GM19035 (cell line): Measurements from ENCODE around the gene MEOX2.

Source experiments
- ATAC-seq: cut with Tn5 transposase; IDR thresholded peaks from one replicate; pipeline ENCODE4 v1.9.1; 2021; ENCODE audit not compliant: unreplicated experiment

Gene MEOX2

GRCh38 chr7:15681631-15682030, 4.9 kb downstream of the MEOX2 start:
- no peak for ATAC-seq

- no peak for ATAC-seq
Observed at GRCh38 chr7:15681186-15681585, 5.3 kb downstream of the MEOX2 start.

DNA sequence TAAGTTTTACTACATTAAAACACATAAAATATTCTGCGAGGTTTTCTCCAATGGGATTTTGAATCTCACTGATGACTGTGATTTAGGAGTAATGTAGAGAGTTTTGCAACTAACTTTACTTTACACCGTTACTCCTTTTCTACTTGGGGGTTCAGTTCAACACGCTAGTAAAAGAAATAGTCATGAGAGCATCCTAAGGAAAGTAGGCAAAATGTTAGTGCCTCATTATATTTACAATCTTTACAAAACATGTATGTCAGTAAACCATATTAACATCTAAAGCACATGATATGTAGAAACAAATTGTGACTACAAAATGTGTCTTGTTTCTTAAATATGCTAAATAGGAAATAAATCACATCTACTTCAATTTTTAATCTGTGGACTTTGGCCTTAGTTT, 6.0 kb downstream of the MEOX2 start:
- no peak for ATAC-seq

DNA sequence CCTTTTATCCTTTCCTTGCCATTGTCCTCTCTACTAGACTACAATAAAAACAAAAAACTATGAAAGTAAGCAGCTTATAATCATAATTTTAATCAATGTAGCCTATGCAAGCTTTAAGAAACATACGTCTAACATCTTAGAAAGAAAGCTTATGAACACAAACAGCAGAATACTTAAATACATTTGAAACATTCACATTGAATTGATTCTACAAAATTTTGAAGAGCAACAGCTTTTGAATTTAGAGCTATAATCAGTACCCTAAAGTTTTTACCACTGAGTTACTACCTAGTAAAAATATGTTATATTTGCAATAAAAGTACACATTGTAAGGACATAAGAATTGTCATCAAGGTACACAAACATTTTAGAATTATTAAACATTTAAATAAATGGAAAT, 7.2 kb downstream of the MEOX2 start:
- ATAC-seq: no peak

DNA sequence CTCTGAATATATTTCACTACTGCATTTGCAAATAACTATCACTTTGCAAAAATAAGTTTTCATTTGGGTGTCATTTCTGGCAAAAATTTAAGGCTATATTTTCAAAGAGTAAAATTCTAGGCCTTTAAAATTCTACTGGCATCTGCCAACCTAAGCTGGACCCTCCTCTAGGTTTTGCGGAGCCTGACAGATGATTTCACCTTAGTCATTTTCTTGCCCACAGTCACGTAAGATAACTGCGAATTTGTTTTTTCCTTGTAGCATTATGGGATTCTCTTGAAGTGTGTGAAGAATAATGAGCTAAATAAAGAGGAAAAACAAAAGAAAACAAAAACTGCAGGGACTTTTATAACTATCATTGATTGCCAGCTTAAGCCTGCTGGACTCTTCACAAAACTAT, 7.8 kb downstream of the MEOX2 start:
- no peak for ATAC-seq

- no peak for ATAC-seq
Observed at GRCh38 chr7:15675379-15675778, 11.1 kb downstream of the MEOX2 start.

- no peak for ATAC-seq
Observed at GRCh38 chr7:15674586-15674985, 11.9 kb downstream of the MEOX2 start.

GRCh38 chr7:15669443-15670090, 16.9 kb downstream of the MEOX2 start:
- no peak for ATAC-seq

DNA sequence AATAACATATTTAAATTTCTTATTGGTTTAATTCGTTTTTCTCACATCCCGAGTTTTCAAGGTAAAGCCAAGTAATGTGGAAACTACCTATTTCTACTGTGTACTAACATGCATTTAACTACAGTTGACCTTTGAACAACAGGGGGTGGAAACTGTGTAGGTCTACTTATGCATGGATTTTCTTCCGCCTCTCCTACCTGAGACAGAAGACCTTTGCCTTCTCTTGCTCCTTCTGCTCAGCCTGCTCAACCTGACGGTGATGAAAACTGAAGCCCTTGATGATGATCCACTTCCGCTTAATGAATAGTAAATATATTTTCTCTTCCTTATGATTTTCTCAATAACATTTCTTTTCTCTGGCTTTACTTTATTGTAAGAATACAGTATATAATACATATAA, 18.5 kb downstream of the MEOX2 start:
- no peak for ATAC-seq

DNA sequence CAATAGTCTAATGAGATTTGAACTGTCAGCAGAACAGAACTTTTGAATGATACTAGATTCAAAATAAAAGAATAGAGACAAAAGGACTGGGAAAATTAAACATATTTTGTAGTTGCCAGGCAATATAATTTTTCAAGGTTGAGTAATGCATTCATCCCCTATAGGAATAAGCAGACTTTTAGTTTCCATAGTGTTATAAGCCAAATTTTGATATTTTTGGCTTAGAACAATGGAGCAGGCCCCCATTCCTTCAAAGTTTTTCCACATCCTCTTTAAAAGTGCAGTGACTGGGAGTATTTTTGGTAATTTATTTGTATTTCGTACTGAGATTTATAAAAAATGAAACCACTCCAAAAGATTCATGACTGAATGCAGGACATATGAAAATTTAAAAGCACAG, 24.0 kb downstream of the MEOX2 start:
- no peak for ATAC-seq

GRCh38 chr7:15658247-15658646, 28.2 kb downstream of the MEOX2 start:
- no peak for ATAC-seq

- ATAC-seq: no peak
Observed at GRCh38 chr7:15652776-15653290, 33.6 kb downstream of the MEOX2 start.

- no peak for ATAC-seq
Observed at GRCh38 chr7:15651693-15652092, 34.8 kb downstream of the MEOX2 start.

DNA sequence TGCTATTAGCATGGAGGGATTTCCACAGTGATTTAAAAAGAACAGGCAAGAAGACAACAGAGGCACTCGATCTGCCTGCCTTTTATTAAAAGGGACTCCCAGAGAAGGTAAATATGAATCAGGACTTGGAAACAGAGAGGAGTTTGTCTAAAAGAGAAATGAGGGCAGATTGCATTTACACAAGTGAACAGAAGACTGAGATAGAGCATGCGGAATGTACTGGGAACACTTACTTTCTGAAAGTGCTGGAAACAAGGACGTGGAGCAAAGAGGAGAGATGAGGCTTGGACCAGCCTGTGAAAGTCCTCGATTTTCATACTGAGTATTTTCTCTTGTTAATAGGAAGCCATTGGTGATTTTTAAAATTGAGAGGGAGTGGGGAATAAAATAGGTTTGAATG, 35.7 kb downstream of the MEOX2 start:
- no peak for ATAC-seq

- ATAC-seq: no peak
Observed at GRCh38 chr7:15648461-15648961, 38.0 kb downstream of the MEOX2 start.

DNA sequence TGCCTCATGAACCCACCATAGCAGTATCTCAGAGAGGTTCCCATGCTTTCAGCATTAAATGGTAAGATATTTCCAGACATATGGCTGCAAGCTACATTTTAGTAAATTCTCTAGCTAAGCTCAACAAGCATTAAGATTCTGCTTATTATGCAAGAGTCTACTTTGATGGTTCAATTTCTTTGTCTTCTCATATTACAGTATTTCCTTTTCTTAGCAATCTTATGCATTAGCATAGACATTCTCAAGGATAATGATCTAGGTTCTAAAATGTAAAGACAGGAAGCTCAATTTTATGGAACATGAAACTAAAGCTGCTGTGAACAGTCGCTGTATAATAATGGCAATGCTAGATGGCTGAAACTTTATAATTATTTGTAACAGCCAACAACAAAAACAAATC, 39.2 kb downstream of the MEOX2 start:
- no peak for ATAC-seq

DNA sequence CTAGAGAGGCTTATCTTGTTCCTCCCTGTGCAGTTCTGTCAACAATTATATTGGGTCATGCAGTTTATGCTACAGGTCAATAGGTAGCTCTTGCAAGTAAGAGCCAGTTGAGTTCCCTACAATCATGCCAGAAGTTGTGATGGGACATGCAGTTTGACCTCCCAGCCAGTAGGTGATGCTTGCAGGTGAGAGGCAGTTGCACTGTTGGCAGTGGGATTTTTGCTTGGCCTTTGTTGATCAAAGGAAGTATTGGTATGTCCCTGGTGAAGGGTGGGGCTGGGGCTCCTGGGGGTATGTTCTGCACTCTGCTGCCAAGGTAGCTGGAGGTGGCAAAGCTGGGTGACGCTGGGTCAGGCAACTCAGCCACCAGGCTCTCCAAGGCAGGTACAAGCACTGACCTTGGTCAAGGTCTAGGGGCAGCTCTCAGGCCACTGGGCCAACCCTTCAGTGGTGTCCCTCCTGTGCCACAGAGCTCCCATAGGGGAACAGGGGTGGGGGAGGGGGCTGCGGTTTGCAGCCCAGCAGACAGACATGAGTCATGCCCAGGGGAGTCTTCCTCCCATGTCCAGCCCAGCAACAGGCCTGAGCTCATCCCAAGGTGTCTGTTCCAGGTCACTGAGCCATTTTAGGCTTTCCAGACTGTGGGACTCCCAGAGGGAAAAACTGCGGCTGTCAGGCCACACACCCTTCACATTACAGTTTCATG, 43.3 kb downstream of the MEOX2 start:
- no peak for ATAC-seq

GRCh38 chr7:15628876-15629275, 57.6 kb downstream of the MEOX2 start:
- no peak for ATAC-seq

GRCh38 chr7:15626041-15626440, 60.4 kb downstream of the MEOX2 start:
- no peak for ATAC-seq

- no peak for ATAC-seq
Observed at GRCh38 chr7:15625466-15625865, 61.0 kb downstream of the MEOX2 start.

GRCh38 chr7:15621468-15621867, 65.0 kb downstream of the MEOX2 start:
- no peak for ATAC-seq

DNA sequence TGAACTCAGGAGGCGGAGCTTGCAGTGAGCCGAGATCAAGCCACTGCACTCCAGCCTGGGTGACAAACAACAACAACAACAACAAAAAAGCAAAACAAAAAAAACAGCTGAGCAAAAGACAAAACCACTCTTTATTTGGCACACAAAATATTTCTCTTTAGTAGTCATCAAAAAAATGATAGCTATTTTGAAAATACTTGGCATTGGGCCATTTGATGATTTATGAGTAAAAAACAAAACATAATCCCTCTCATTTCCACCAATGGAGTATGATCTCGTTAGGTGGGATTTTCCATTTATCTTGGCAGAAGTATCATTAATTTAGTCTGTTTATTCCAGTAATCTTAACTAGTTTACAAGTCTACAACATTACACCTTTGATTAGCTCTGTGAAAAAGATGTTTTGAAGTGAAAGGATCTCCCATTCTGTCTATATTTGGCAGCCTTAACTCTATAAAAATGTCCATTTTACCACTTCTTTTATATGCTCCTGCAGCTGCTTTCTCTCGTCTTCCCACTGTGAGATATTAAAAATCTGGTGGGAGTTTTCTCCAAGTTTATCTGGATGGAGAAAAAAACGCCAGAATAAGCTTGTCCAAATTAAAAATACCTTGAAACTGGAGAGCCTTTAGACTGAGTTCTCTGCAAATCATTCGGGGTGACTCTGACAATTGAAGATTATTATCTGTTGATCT, 65.8 kb downstream of the MEOX2 start:
- no peak for ATAC-seq
